ENCODE results near the gene TRIO. TPM values are rescaled to one million over a fixed set of nuclear protein-coding genes. Genes with fewer than 3 reads are reported as not detected.

TRIO gene
- polyA plus RNA-seq, 3 donors, result 1.7 to 45.8 (median 2.1) TPM

- peak overlapping the region in 1 of 7 donors; percentile 31 for H3K27ac Mint-ChIP-seq
- no peak overlapping the region for H2AFZ ChIP-seq (ENCODE audit: insufficient read depth, low read depth, low read length, poor library complexity, severe bottlenecking)
- no peak overlapping the region for H3K27ac ChIP-seq (ENCODE audit: low read depth in 1 of 2, low read length in 2 of 2)
- H3K4me1 Mint-ChIP-seq, result peaks cover 43% of the 10 kb centered on the region
- H3K27me3 ChIP-seq (ENCODE audit: control insufficient read depth in 2 of 2, insufficient read depth in 2 of 2, low read length in 2 of 2), result no peaks in the 10 kb centered on the region
- no peak overlapping the region for H3K4me2 ChIP-seq (replicated peaks; ENCODE audit: extremely low read depth, low read length, poor library complexity, severe bottlenecking)
- 98% methylated on average over 43 of the region's 62 CpGs for WGBS (ENCODE audit: insufficient coverage)
- H3K9me3 ChIP-seq (replicated peaks in 1 of 2; ENCODE audit: control insufficient read depth in 1 of 2, insufficient read depth in 1 of 2, low read length in 2 of 2), result no peaks in the 10 kb centered on the region
- H4K20me1 ChIP-seq (ENCODE audit: insufficient read depth, low read length), result no peaks in the 10 kb centered on the region
- H3K4me1 ChIP-seq (ENCODE audit: control insufficient read depth in 1 of 2, insufficient read depth in 2 of 2, low read length in 2 of 2), result peaks cover 37 to 42% of the 10 kb centered on the region in 2 donors
- TF ChIP-seq, protein P1, sequence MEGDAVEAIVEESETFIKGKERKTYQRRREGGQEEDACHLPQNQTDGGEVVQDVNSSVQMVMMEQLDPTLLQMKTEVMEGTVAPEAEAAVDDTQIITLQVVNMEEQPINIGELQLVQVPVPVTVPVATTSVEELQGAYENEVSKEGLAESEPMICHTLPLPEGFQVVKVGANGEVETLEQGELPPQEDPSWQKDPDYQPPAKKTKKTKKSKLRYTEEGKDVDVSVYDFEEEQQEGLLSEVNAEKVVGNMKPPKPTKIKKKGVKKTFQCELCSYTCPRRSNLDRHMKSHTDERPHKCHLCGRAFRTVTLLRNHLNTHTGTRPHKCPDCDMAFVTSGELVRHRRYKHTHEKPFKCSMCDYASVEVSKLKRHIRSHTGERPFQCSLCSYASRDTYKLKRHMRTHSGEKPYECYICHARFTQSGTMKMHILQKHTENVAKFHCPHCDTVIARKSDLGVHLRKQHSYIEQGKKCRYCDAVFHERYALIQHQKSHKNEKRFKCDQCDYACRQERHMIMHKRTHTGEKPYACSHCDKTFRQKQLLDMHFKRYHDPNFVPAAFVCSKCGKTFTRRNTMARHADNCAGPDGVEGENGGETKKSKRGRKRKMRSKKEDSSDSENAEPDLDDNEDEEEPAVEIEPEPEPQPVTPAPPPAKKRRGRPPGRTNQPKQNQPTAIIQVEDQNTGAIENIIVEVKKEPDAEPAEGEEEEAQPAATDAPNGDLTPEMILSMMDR (IDR thresholded peaks at IDR 0.05), result no peak
- intact Hi-C loops (cut with micrococcal nuclease), result no loop called here
- H3K9ac ChIP-seq (ENCODE audit: insufficient read depth, low read length, poor library complexity, severe bottlenecking), result no peak overlapping the region
- H3K79me2 ChIP-seq (ENCODE audit: insufficient read depth, low read length), result peaks cover 4% of the 10 kb centered on the region
- H3K36me3 ChIP-seq (replicated peaks in 1 of 2; ENCODE audit: control insufficient read depth in 1 of 2, insufficient read depth in 2 of 2, low read length in 2 of 2), result peaks cover 44 to 60% of the 10 kb centered on the region in 2 donors
- H3K4me3 ChIP-seq (replicated peaks in 1 of 3; ENCODE audit: low read depth in 2 of 3, low read length in 3 of 3), result no peak overlapping the region
- peaks cover 0 to 2% (median 0%) of the 10 kb centered on the region in 3 donors for H3K27me3 Mint-ChIP-seq (ENCODE audit: low read depth in 3 of 3)
- DNase-seq, result no peak
- no peak overlapping the region for H3K4me3 Mint-ChIP-seq
- peaks cover 40 to 59% of the 10 kb centered on the region in 2 donors for H3K36me3 Mint-ChIP-seq
- peaks cover 0 to 6% (median 0%) of the 10 kb centered on the region in 7 donors for H3K9me3 Mint-ChIP-seq
These were observed 344.1 kb downstream of the TRIO start for GRCh38 chr5:14486996-14487896.

DNA sequence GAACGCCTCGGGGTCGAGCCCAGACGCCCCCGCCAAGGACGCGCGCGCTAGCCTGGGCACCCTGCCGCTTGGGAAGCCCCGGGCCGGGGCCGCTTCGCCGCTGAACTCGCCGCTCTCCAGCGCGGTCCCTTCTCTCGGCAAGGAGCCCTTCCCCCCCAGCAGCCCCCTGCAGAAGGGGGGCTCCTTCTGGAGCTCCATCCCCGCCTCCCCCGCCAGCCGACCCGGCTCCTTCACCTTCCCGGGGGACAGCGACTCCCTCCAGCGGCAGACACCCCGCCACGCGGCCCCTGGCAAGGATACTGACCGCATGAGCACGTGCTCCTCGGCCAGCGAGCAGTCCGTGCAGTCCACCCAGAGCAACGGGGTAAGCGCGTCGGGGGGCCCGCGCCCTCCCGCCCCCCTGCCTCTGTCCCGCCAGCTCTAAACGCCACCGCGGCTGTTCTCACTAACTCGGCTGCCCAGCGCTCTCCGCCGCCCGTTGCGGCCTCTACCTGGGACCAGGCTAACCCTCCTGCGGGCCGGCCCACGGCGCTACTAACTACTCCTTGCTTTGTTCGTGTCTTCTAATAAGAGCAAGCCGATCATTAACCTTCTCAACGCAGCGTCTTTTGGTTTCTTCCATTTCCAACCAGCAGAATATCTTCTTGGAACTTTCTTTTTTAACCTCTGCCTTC lies 344.9 kb downstream of the TRIO start:
- H3K9me3 ChIP-seq (replicated peaks in 1 of 2; ENCODE audit: control insufficient read depth in 1 of 2, insufficient read depth in 1 of 2, low read length in 2 of 2), result no peaks in the 10 kb centered on the region
- intact Hi-C loops (cut with micrococcal nuclease), result no loop called here
- no peak overlapping the region for H3K9ac ChIP-seq (ENCODE audit: insufficient read depth, low read length, poor library complexity, severe bottlenecking)
- H3K36me3 Mint-ChIP-seq, result peaks cover 39 to 59% of the 10 kb centered on the region in 2 donors
- H3K27ac ChIP-seq (ENCODE audit: low read depth in 1 of 2, low read length in 2 of 2), result no peak overlapping the region
- no peak overlapping the region for H3K4me3 Mint-ChIP-seq
- peaks cover 10% of the 10 kb centered on the region for H3K79me2 ChIP-seq (ENCODE audit: insufficient read depth, low read length)
- H3K4me1 ChIP-seq (ENCODE audit: control insufficient read depth in 1 of 2, insufficient read depth in 2 of 2, low read length in 2 of 2), result peaks cover 45 to 50% of the 10 kb centered on the region in 2 donors
- peaks cover 51% of the 10 kb centered on the region for H3K4me1 Mint-ChIP-seq
- TF ChIP-seq, protein P1 (IDR thresholded peaks at IDR 0.05), result no peak
- H3K36me3 ChIP-seq (replicated peaks in 1 of 2; ENCODE audit: control insufficient read depth in 1 of 2, insufficient read depth in 2 of 2, low read length in 2 of 2), result peaks cover 36 to 52% of the 10 kb centered on the region in 2 donors
- no peak overlapping the region for H2AFZ ChIP-seq (ENCODE audit: insufficient read depth, low read depth, low read length, poor library complexity, severe bottlenecking)
- 99% methylated on average over 55 of the region's 60 CpGs for WGBS (ENCODE audit: insufficient coverage)
- DNase-seq, result no peak
- H3K9me3 Mint-ChIP-seq, result peaks cover 0 to 6% (median 0%) of the 10 kb centered on the region in 7 donors
- peaks cover 0 to 2% (median 0%) of the 10 kb centered on the region in 3 donors for H3K27me3 Mint-ChIP-seq (ENCODE audit: low read depth in 3 of 3)
- H3K4me3 ChIP-seq (replicated peaks in 1 of 3; ENCODE audit: low read depth in 2 of 3, low read length in 3 of 3), result no peak overlapping the region
- H4K20me1 ChIP-seq (ENCODE audit: insufficient read depth, low read length), result no peaks in the 10 kb centered on the region
- no peaks in the 10 kb centered on the region for H3K27me3 ChIP-seq (ENCODE audit: control insufficient read depth in 2 of 2, insufficient read depth in 2 of 2, low read length in 2 of 2)
- H3K4me2 ChIP-seq (replicated peaks; ENCODE audit: extremely low read depth, low read length, poor library complexity, severe bottlenecking), result no peak overlapping the region
- H3K27ac Mint-ChIP-seq, result peak overlapping the region in 3 of 7 donors; percentile 0 to 25 (median 14)

Data from CD14-positive monocyte (primary cell).